ENCODE results near the gene SF3A2. TPM values are rescaled to one million over a fixed set of nuclear protein-coding genes. Genes with fewer than 3 reads are reported as not detected.

Gene SF3A2
- total RNA-seq, 1 donor from 2014 or later: 71.2 TPM

DNA sequence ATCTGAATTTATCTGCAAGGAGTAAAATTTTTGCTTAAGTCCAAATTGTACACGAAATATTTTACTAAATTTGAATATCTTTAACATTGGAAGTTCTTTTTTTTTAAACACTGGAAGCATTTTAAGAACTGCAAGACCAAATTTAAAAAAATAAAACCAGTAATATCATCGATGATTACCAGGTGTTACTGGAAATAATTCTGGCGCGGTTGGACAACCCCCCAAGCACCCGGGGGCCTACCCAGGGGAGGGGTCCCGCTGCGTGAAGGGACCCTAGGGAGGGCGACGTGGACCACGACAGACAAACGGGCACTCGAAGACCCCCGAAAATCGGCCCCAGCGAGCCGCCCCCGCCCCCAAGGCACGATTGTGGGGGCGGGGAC is 32.2 kb downstream of the SF3A2 start:
- no peaks in the 10 kb centered on the region for H3K27me3 ChIP-seq
- intact Hi-C loops (cut with DNase I): no loop called here
- H3K9me3 ChIP-seq: no peaks in the 10 kb centered on the region
- H3K36me3 ChIP-seq: peaks cover 0 to 22% of the 10 kb centered on the region in 2 donors
- no peak for TF ChIP-seq POLR2A (IDR thresholded peaks at IDR 0.05)
- TF ChIP-seq, protein P1, sequence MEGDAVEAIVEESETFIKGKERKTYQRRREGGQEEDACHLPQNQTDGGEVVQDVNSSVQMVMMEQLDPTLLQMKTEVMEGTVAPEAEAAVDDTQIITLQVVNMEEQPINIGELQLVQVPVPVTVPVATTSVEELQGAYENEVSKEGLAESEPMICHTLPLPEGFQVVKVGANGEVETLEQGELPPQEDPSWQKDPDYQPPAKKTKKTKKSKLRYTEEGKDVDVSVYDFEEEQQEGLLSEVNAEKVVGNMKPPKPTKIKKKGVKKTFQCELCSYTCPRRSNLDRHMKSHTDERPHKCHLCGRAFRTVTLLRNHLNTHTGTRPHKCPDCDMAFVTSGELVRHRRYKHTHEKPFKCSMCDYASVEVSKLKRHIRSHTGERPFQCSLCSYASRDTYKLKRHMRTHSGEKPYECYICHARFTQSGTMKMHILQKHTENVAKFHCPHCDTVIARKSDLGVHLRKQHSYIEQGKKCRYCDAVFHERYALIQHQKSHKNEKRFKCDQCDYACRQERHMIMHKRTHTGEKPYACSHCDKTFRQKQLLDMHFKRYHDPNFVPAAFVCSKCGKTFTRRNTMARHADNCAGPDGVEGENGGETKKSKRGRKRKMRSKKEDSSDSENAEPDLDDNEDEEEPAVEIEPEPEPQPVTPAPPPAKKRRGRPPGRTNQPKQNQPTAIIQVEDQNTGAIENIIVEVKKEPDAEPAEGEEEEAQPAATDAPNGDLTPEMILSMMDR (IDR thresholded peaks at IDR 0.05): no peak
- no peak for TF ChIP-seq POLR2AphosphoS5 (IDR thresholded peaks at IDR 0.05; ENCODE audit: insufficient read depth in 1 of 2, low read depth in 1 of 2)
- peaks cover 41% of the 10 kb centered on the region for H3K4me1 ChIP-seq
- H3K4me3 ChIP-seq: peak overlapping the region; percentile 99 to 100
- peak overlapping the region; percentile 99 for H3K27ac ChIP-seq
- DNase-seq (ENCODE audit: extremely low spot score in 2 of 2): no peak

DNA sequence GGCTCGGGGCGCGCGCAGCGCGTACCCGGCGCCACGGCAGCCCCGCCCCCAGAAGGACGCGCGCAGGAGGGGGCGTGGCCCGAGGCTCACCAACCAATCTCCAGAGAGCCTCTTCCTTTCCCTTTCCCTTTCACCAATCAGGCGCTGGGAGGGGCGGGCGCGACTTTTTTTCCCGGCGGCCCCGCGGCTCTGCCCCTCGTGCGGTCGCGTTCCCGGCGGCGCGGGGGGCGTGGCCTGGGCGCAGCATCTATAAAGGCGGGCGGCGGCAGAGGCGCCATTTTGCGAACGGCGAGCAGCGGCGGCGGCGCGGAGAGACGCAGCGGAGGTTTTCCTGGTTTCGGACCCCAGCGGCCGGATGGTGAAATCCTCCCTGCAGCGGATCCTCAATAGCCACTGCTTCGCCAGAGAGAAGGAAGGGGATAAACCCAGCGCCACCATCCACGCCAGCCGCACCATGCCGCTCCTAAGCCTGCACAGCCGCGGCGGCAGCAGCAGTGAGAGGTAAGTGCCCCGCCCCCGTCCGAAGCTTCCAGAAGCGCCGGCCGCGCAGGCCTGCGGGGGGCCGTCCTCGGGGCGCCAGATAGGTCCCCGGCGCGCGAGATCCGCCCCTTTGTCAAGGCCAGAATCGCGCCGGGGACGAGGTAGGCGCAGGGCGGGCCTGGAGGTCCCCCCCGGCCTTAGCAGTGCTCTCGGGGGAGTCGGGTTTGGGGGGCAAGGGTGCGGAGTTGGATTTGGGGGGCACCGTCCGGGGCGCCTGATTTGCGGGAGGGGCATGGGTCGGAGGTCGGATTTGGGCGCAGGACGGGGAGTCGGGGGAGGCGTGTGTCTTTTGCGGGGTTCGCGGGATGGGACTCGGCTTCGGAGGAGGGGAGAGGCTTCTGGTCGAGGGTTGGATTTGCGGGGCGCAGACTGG is 32.9 kb downstream of the SF3A2 start:
- Histone ChIP-seq H3K36me3 (peaks cover 0 to 22% of the 10 kb centered on the region in 2 donors), H3K4me1 (peaks cover 48% of the 10 kb centered on the region), H3K4me3 (peak overlapping the region; percentile 99 to 100), H3K9me3 (no peaks in the 10 kb centered on the region), H3K27me3 (no peaks in the 10 kb centered on the region), H3K27ac (peak overlapping the region; percentile 99)
- intact Hi-C loops (cut with DNase I): loop anchor here (1.0 to 5.0 kb wide), 2 partner anchors 33 to 107 kb away; partner anchors contain the start of genes DOT1L, PLEKHJ1 and SF3A2
- TF ChIP-seq, protein P1 (IDR thresholded peaks at IDR 0.05): peak in 1 of 3 experiments; percentile 55
- TF ChIP-seq POLR2A (IDR thresholded peaks at IDR 0.05) (peak; percentile 92 to 100), POLR2AphosphoS5 (IDR thresholded peaks at IDR 0.05; ENCODE audit: insufficient read depth in 1 of 2, low read depth in 1 of 2) (peak; percentile 65 to 100)
- DNase-seq (ENCODE audit: extremely low spot score in 2 of 2): peak in 1 of 2 donors; percentile 95

DNA sequence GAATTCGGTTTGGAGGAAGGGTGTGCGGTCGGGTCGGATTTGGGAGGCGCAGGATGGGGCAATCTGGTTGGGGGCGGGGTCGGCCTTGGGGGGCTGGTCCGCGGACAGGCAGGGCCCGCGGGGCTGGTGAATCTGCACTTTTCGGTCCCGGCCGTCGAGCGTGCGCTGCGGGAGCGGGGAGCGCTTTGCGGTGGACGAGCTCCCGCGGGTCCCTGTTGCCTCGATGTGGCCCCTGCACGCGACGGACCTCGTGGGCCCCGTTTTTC is 33.5 kb downstream of the SF3A2 start:
- TF ChIP-seq, protein P1 (IDR thresholded peaks at IDR 0.05): no peak
- no peak for TF ChIP-seq POLR2A (IDR thresholded peaks at IDR 0.05)
- no peak for TF ChIP-seq POLR2AphosphoS5 (IDR thresholded peaks at IDR 0.05; ENCODE audit: insufficient read depth in 1 of 2, low read depth in 1 of 2)

DNA sequence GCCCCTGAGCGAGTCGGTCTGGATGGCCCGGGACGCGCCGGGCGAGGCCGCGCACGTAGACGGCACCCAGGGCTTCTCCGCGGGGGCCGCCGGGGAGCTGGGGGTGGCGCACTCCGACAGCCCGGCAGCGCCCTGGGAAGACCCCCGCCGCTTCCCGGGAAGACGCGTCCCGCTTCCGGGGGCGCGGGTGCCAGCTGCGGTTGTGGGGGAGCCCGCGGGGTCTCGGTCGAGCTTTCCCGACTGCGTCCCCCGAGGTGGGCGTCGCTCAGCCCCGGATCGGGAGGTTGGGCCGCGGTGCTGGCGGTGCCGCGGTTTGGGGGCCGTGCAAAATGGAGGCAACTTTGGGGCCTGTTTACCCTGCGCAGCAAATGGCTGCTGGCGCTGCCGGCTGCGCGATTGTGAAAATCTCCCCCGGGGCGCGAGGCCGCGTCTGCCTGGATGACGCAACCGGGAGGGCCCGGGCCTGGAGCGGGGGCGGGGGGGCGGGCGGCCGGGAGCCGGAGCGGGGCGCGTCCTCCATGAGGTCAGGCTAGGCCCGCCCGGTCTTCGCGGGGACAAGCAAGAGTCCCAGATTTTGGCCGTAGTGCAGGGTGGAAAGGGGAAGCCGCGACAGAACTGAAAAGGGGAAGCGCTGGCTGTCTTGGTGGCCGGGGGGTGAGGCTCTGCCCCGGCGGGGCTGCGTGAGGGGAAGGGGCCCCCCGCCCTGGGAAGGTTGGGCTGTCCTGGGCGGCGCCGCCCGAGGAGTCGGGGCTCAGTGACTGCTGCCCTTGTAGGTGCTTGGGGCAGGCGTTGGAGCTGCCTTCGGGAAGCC is 34.0 kb downstream of the SF3A2 start:
- Histone ChIP-seq H3K27me3 (no peaks in the 10 kb centered on the region), H3K4me3 (peak overlapping the region; percentile 99 to 100), H3K4me1 (peaks cover 56% of the 10 kb centered on the region), H3K36me3 (peaks cover 0 to 22% of the 10 kb centered on the region in 2 donors), H3K9me3 (no peaks in the 10 kb centered on the region), H3K27ac (peak overlapping the region; percentile 99)
- DNase-seq (ENCODE audit: extremely low spot score in 2 of 2): no peak
- intact Hi-C loops (cut with DNase I): loop anchor here (1.0 to 5.0 kb wide), 2 partner anchors 34 to 108 kb away; partner anchors contain the start of genes DOT1L, PLEKHJ1 and SF3A2
- TF ChIP-seq POLR2AphosphoS5 (IDR thresholded peaks at IDR 0.05; ENCODE audit: insufficient read depth in 1 of 2, low read depth in 1 of 2): peak in 1 of 2 donors; percentile 87
- peak in 1 of 2 donors; percentile 73 for TF ChIP-seq POLR2A (IDR thresholded peaks at IDR 0.05)
- TF ChIP-seq, protein P1 (IDR thresholded peaks at IDR 0.05): no peak

More for the DNA sequence above, 33.5 kb downstream of the SF3A2 start:
- Histone ChIP-seq H3K27ac (peak overlapping the region; percentile 99), H3K4me3 (peak overlapping the region; percentile 99 to 100), H3K27me3 (no peaks in the 10 kb centered on the region), H3K4me1 (peaks cover 51% of the 10 kb centered on the region), H3K36me3 (peaks cover 0 to 22% of the 10 kb centered on the region in 2 donors), H3K9me3 (no peaks in the 10 kb centered on the region)
- no peak for DNase-seq (ENCODE audit: extremely low spot score in 2 of 2)
- intact Hi-C loops (cut with DNase I): loop anchor here (1.0 to 5.0 kb wide), 2 partner anchors 34 to 108 kb away; partner anchors contain the start of genes DOT1L, PLEKHJ1 and SF3A2

All from vagina (tissue), 2 donors.